MCF 10A (cell line): Measurements from ENCODE around the gene DLG2. TPM values are rescaled to one million over a fixed set of nuclear protein-coding genes. Genes with fewer than 3 reads are reported as not detected.

Experiments used
- BruUV-seq: library from RNA; stranded (reverse); fragments of 400-500 nt; replicated peaks from 2 replicates; lab custom pipeline; 2021; lab: Mats Ljungman, UMichigan
- CTCF ChIA-PET: fragments of 300-600 bp; sonication (Branson Sonifier 250); formaldehyde crosslinking; extraction: SDS; loops from one replicate; lab custom pipeline; 2021; ENCODE audit warnings: antibody characterized with exemption, inconsistent platforms; lab: Yijun Ruan, JAX
- POLR2A ChIA-PET: fragments of 300-600, 350-650 bp; sonication (Branson Sonifier 250); formaldehyde crosslinking; extraction: SDS; loops from one replicate; lab custom pipeline; 2020; ENCODE audit warnings: antibody characterized with exemption, inconsistent platforms; lab: Yijun Ruan, JAX
- DNase-seq: peaks from one replicate; pipeline ENCODE4 v3.0.0-alpha.2; 2018; ENCODE audit not compliant: unreplicated experiment
- H3K27ac Mint-ChIP-seq: one replicate; pipeline ENCODE4 v1.8.0; 2022; ENCODE audit warnings: mild to moderate bottlenecking, low read depth, mixed read lengths; ENCODE audit not compliant: unreplicated experiment
- H3K27me3 Mint-ChIP-seq: one replicate; pipeline ENCODE4 v1.8.0; 2022; ENCODE audit warnings: mixed read lengths; ENCODE audit not compliant: insufficient read depth, unreplicated experiment
- H3K36me3 Mint-ChIP-seq: one replicate; pipeline ENCODE4 v1.8.0; 2022; ENCODE audit warnings: mild to moderate bottlenecking, moderate library complexity, mixed read lengths; ENCODE audit not compliant: insufficient read depth, unreplicated experiment
- H3K4me1 Mint-ChIP-seq: one replicate; pipeline ENCODE4 v1.8.0; 2022; ENCODE audit warnings: mixed read lengths; ENCODE audit not compliant: insufficient read depth, unreplicated experiment
- H3K4me3 Mint-ChIP-seq: one replicate; pipeline ENCODE4 v1.8.0; 2022; ENCODE audit warnings: mild to moderate bottlenecking, moderate library complexity, mixed read lengths; ENCODE audit not compliant: unreplicated experiment
- H3K9me3 Mint-ChIP-seq: one replicate; pipeline ENCODE4 v1.8.0; 2022; ENCODE audit warnings: mixed read lengths; ENCODE audit not compliant: unreplicated experiment
- intact Hi-C: fragments of 100-400 bp; cut with micrococcal nuclease; formaldehyde crosslinking; loops from 2 replicates; pipeline ENCODE4 v1.14.1; 2022
- total RNA-seq: library from RNA; stranded (reverse); gene quantifications from 2 replicates; pipeline ENCODE4 v1.2.3, GENCODE V29; 2022
- TF ChIP-seq, protein P1 (sequence below): fragments of 200-600 bp; IDR thresholded peaks from one replicate; pipeline ENCODE4 v1.8.0; 2022; ENCODE audit warnings: antibody characterized with exemption, mild to moderate bottlenecking; ENCODE audit not compliant: unreplicated experiment

DLG2 gene
- total RNA-seq, 1 experiment from 2014 or later = 0.26 TPM

- Mint-ChIP-seq H3K4me3 (no peak overlapping the region), H3K9me3 (no peaks in the 10 kb centered on the region), H3K27ac (no peak overlapping the region), H3K4me1 (no peaks in the 10 kb centered on the region), H3K36me3 (no peaks in the 10 kb centered on the region), H3K27me3 (peaks cover 24% of the 10 kb centered on the region)
- TF ChIP-seq, protein P1, sequence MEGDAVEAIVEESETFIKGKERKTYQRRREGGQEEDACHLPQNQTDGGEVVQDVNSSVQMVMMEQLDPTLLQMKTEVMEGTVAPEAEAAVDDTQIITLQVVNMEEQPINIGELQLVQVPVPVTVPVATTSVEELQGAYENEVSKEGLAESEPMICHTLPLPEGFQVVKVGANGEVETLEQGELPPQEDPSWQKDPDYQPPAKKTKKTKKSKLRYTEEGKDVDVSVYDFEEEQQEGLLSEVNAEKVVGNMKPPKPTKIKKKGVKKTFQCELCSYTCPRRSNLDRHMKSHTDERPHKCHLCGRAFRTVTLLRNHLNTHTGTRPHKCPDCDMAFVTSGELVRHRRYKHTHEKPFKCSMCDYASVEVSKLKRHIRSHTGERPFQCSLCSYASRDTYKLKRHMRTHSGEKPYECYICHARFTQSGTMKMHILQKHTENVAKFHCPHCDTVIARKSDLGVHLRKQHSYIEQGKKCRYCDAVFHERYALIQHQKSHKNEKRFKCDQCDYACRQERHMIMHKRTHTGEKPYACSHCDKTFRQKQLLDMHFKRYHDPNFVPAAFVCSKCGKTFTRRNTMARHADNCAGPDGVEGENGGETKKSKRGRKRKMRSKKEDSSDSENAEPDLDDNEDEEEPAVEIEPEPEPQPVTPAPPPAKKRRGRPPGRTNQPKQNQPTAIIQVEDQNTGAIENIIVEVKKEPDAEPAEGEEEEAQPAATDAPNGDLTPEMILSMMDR = no peak
- no TSS peak for BruUV-seq
- intact Hi-C loops = no loop called here
- DNase-seq = no peak
- ChIA-PET CTCF (no interaction called here), POLR2A (no interaction called here)
Measured at GRCh38 chr11:84117394-84117793, 1509.8 kb downstream of the DLG2 start.

DNA sequence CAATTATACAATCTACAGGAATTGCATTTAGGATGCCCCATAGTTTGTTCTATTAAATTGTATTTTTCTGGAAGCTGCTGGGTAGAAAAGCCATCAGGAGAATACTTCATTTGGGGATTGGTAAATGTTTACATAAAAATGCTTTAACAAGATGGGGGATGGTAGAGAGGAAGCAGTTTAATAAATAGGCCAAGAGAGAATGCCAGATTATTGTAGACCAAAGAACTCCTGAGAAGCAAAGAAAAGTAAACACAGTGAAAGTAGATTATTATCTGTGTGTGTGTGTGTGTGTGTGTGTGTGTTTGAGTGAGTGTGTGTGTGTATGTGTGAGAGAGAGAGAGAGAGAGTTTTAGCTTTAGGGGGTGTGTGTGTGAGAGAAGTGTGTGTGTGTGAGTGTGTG is 1520.6 kb downstream of the DLG2 start:
- H3K27me3 Mint-ChIP-seq = no peaks in the 10 kb centered on the region
- no peak overlapping the region for H3K27ac Mint-ChIP-seq
- DNase-seq = no peak
- TF ChIP-seq, protein P1 = no peak
- no TSS peak for BruUV-seq
- intact Hi-C loops = no loop called here
- no peak overlapping the region for H3K4me3 Mint-ChIP-seq
- no peaks in the 10 kb centered on the region for H3K9me3 Mint-ChIP-seq
- CTCF ChIA-PET = no interaction called here
- H3K4me1 Mint-ChIP-seq = no peaks in the 10 kb centered on the region
- no peaks in the 10 kb centered on the region for H3K36me3 Mint-ChIP-seq
- POLR2A ChIA-PET = no interaction called here

DNA sequence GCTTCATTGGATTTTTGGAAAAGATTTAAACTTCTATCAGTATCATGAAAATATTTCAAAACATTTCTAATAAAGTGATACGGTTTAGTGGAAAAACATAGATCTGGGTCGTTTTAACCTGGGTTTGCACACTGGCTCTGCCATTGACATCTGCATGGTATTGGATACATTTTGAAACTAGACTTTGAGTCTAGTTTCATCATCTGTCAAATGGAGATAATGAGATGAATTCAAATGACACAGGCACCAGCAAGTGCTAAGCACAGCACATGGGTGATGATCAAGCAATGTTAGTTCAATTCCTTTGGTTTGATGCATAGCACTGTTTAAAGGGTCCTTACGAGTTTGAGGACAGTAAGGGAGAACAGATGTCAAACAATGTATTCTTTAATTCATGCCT is 1522.0 kb downstream of the DLG2 start:
- intact Hi-C loops = no loop called here
- Mint-ChIP-seq H3K9me3 (no peaks in the 10 kb centered on the region), H3K27me3 (no peaks in the 10 kb centered on the region), H3K27ac (no peak overlapping the region), H3K36me3 (no peaks in the 10 kb centered on the region), H3K4me1 (no peaks in the 10 kb centered on the region), H3K4me3 (no peak overlapping the region)
- TF ChIP-seq, protein P1 = no peak
- ChIA-PET CTCF (no interaction called here), POLR2A (no interaction called here)
- DNase-seq = no peak
- BruUV-seq = no TSS peak

DNA sequence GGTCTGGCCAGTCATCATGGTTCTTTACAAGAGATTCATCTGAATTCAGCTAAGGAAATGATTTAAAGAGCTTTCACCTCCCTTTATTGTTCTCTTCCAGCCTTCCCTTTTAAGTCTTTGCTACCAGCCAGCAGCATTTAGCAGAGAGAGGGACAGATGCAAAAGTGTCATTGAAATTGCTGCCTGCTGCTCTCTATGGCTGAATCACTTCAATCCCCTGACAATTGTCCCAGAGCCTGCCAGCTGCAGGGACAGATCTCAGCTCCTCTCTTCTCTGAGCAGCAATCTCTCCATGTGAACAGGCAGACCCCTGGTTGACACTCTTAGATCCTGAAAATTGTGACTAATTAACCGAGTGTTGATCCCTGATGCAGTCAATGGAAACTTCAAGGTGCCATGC is 1524.0 kb downstream of the DLG2 start:
- Mint-ChIP-seq H3K27me3 (no peaks in the 10 kb centered on the region), H3K9me3 (no peaks in the 10 kb centered on the region), H3K36me3 (no peaks in the 10 kb centered on the region), H3K27ac (no peak overlapping the region), H3K4me3 (no peak overlapping the region), H3K4me1 (no peaks in the 10 kb centered on the region)
- no peak for DNase-seq
- TF ChIP-seq, protein P1 = no peak
- POLR2A ChIA-PET = no interaction called here
- no TSS peak for BruUV-seq
- intact Hi-C loops = no loop called here
- CTCF ChIA-PET = no interaction called here
